PC-3 (cell line): Measurements from ENCODE around the gene TNRC18.

ENCODE experiments used
- EZH2 ChIP-seq: fragments of 300-600 bp; sonication (generic); IDR thresholded peaks from one replicate; pipeline ENCODE4 v1.6.1; 2017; ENCODE audit warnings: antibody characterized with exemption, mild to moderate bottlenecking, low read length; ENCODE audit not compliant: unreplicated experiment
- EZH2phosphoT487 ChIP-seq: fragments of 300-600 bp; sonication (generic); IDR thresholded peaks from 2 replicates; pipeline ENCODE4 v1.6.1; 2018; ENCODE audit warnings: mild to moderate bottlenecking, antibody characterized with exemption, low read length, borderline replicate concordance
- TF ChIP-seq, protein P1 (sequence below): fragments of 300-600 bp; sonication (generic); conservative IDR thresholded peaks from 2 replicates; pipeline ENCODE4 v1.5.1; 2017; ENCODE audit warnings: antibody characterized with exemption, low read depth, mild to moderate bottlenecking, low read length

DNA sequence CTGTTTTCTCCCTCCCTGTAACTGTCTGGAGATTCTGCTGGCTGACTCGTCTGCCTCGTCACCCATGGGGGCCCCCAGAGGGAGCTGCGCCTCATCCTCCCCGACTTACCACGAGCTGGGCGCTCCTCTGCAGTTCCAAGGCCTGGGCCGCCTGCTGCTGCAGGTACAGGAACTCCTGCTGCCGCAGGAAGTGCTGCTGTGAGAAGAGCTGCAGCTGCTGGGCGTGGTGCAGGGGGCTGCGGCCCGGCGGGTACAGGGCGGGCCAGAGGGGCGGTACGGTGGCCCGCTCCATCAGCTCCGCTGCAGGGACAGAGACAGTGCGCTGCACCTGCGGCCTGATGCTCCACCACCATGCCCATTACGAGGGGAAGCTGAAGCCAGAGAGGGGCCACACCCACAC is 47.7 kb downstream of the TNRC18 start:
- TF ChIP-seq, protein P1, sequence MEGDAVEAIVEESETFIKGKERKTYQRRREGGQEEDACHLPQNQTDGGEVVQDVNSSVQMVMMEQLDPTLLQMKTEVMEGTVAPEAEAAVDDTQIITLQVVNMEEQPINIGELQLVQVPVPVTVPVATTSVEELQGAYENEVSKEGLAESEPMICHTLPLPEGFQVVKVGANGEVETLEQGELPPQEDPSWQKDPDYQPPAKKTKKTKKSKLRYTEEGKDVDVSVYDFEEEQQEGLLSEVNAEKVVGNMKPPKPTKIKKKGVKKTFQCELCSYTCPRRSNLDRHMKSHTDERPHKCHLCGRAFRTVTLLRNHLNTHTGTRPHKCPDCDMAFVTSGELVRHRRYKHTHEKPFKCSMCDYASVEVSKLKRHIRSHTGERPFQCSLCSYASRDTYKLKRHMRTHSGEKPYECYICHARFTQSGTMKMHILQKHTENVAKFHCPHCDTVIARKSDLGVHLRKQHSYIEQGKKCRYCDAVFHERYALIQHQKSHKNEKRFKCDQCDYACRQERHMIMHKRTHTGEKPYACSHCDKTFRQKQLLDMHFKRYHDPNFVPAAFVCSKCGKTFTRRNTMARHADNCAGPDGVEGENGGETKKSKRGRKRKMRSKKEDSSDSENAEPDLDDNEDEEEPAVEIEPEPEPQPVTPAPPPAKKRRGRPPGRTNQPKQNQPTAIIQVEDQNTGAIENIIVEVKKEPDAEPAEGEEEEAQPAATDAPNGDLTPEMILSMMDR: no peak
- TF ChIP-seq EZH2: no peak
- no peak for TF ChIP-seq EZH2phosphoT487
